Panc1 (cell line): ENCODE results near the gene AIRE. TPM values are rescaled to one million over a fixed set of nuclear protein-coding genes. Genes with fewer than 3 reads are reported as not detected.

Experiments
- ATAC-seq: fragments of 200-7000 bp; cut with Tn5 transposase; 2 replicates; pipeline ENCODE4 v1.9.1; 2020; ENCODE audit warnings: mild to moderate bottlenecking, moderate library complexity
- BruUV-seq: library from RNA; stranded (reverse); fragments of 400-500 nt; replicated peaks from 2 replicates; lab custom pipeline; 2021; lab: Mats Ljungman, UMichigan
- CTCF ChIA-PET: fragments of 300-600 bp; sonication (Branson Sonifier 250); formaldehyde crosslinking; loops from one replicate; lab custom pipeline; 2022; ENCODE audit warnings: antibody characterized with exemption; lab: Charles Lee
- POLR2A ChIA-PET: fragments of 300-600 bp; sonication (Branson Sonifier 250); formaldehyde crosslinking; loops from one replicate; lab custom pipeline; 2022; ENCODE audit warnings: antibody characterized with exemption; lab: Charles Lee
- DNase-seq: peaks from one replicate; pipeline ENCODE4 v3.0.0-alpha.2; 2010; ENCODE audit warnings: low read depth, low spot score
- H3K27ac ChIP-seq: 2 replicates; pipeline ENCODE4 v1.5.1; 2011; ENCODE audit warnings: mild to moderate bottlenecking, low read length, inconsistent platforms
- H3K27me3 ChIP-seq: fragments of 200-500 bp; sonication (Bioruptor generic); 2 replicates; pipeline ENCODE4 v1.6.0; 2014; ENCODE audit warnings: low read length, inconsistent platforms; ENCODE audit not compliant: control insufficient read depth, insufficient read depth
- H3K36me3 ChIP-seq: fragments of 200-500 bp; sonication (Bioruptor generic); 2 replicates; pipeline ENCODE4 v1.5.1; 2014; ENCODE audit warnings: inconsistent platforms, mild to moderate bottlenecking, low read length, moderate library complexity; ENCODE audit not compliant: control insufficient read depth, insufficient read depth
- H3K4me1 ChIP-seq: 2 replicates; pipeline ENCODE4 v1.5.1; 2011; ENCODE audit warnings: inconsistent platforms, mild to moderate bottlenecking, low read length, moderate library complexity; ENCODE audit not compliant: control insufficient read depth, insufficient read depth
- H3K4me3 ChIP-seq, 2 experiments: 2 replicates each; pipeline ENCODE4 v1.5.1; 2011 to 2012; ENCODE audit warnings: low read depth in 2 of 2, low read length in 2 of 2, mild to moderate bottlenecking in 2 of 2, inconsistent platforms in 1 of 2, moderate library complexity in 1 of 2
- H3K9me3 ChIP-seq: fragments of 200-500 bp; sonication (Bioruptor generic); 2 replicates; pipeline ENCODE4 v1.5.1; 2014; ENCODE audit warnings: low read depth, mild to moderate bottlenecking, inconsistent platforms, low read length, moderate library complexity; ENCODE audit not compliant: control insufficient read depth, insufficient read depth
- POLR2AphosphoS5 ChIP-seq: IDR thresholded peaks from 2 replicates; pipeline ENCODE4 v1.6.1; 2012; ENCODE audit warnings: mild to moderate bottlenecking, low read depth, low read length, moderate library complexity
- SIN3A ChIP-seq: IDR thresholded peaks from 2 replicates; pipeline ENCODE4 v1.6.1; 2012; ENCODE audit warnings: low read depth, mild to moderate bottlenecking, low read length, moderate library complexity, borderline replicate concordance; ENCODE audit not compliant: insufficient read depth
- TCF7L2 ChIP-seq: IDR thresholded peaks from 2 replicates; pipeline ENCODE4 v1.6.1; 2011; ENCODE audit warnings: mild to moderate bottlenecking, low read depth, low read length, inconsistent platforms
- in situ Hi-C: cut with HindIII; loops from 2 replicates; pipeline ENCODE4 v1.10.0; 2016; ENCODE audit warnings: low sequenced_read_pairs, low pct_unique_long_range_greater_than_20kb
- intact Hi-C: fragments of 100-400 bp; cut with micrococcal nuclease; formaldehyde crosslinking; loops from one replicate; pipeline ENCODE4 v1.10.0; 2022; ENCODE audit not compliant: unreplicated experiment
- total RNA-seq: library from RNA; stranded (reverse); gene quantifications from one replicate; pipeline ENCODE4 v1.2.1, GENCODE V29; 2021; ENCODE audit not compliant: unreplicated experiment
- TF ChIP-seq, protein P1 (sequence below), 2 experiments: IDR thresholded peaks; 2 replicates each; pipeline ENCODE4 v1.6.1; 2011 to 2012; ENCODE audit warnings: low read depth in 2 of 2, control low read depth in 1 of 2, low read length in 1 of 2, mild to moderate bottlenecking in 1 of 2, moderate library complexity in 1 of 2; ENCODE audit not compliant: insufficient read depth in 1 of 2
- TF ChIP-seq, protein P2 (sequence below): fragments of 450-650 bp; IDR thresholded peaks from 2 replicates; pipeline ENCODE4 v1.5.1; 2017; ENCODE audit warnings: mild to moderate bottlenecking

AIRE gene
- total RNA-seq, 1 experiment from 2014 or later: not detected

DNA sequence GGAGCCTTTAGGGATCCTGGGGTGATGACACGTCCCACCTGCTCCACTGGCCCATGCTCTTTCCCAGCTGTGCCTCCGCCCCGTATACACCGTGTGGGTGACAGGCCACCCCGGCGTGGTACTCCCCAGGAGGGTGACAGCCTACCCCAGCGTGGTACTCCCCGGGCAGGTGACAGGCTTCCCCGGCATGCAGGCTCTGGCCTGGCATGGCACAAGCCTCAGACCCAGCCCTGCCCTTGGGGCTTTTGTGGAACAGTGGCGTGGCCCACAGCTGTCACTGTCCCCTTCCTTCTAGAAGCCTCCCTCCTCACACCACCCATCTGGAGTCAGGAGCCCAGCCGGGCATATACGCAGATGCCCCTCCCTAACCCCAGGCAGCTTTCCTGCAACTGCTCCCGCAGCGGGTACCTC, 9.5 kb downstream of the AIRE start:
- Histone ChIP-seq H3K9me3 (no peaks in the 10 kb centered on the region), H3K27me3 (no peaks in the 10 kb centered on the region), H3K36me3 (no peaks in the 10 kb centered on the region), H3K4me1 (peaks cover 18% of the 10 kb centered on the region), H3K4me3 (no peak overlapping the region), H3K27ac (no peak overlapping the region)
- ATAC-seq: no peak
- BruUV-seq: no TSS peak
- ChIA-PET POLR2A (no interaction called here), CTCF (no interaction called here)
- in situ Hi-C loops (no loop called here), intact Hi-C loops (no loop called here)
- TF ChIP-seq SIN3A (no peak), TCF7L2 (no peak), POLR2AphosphoS5 (no peak)
- TF ChIP-seq, protein P1, sequence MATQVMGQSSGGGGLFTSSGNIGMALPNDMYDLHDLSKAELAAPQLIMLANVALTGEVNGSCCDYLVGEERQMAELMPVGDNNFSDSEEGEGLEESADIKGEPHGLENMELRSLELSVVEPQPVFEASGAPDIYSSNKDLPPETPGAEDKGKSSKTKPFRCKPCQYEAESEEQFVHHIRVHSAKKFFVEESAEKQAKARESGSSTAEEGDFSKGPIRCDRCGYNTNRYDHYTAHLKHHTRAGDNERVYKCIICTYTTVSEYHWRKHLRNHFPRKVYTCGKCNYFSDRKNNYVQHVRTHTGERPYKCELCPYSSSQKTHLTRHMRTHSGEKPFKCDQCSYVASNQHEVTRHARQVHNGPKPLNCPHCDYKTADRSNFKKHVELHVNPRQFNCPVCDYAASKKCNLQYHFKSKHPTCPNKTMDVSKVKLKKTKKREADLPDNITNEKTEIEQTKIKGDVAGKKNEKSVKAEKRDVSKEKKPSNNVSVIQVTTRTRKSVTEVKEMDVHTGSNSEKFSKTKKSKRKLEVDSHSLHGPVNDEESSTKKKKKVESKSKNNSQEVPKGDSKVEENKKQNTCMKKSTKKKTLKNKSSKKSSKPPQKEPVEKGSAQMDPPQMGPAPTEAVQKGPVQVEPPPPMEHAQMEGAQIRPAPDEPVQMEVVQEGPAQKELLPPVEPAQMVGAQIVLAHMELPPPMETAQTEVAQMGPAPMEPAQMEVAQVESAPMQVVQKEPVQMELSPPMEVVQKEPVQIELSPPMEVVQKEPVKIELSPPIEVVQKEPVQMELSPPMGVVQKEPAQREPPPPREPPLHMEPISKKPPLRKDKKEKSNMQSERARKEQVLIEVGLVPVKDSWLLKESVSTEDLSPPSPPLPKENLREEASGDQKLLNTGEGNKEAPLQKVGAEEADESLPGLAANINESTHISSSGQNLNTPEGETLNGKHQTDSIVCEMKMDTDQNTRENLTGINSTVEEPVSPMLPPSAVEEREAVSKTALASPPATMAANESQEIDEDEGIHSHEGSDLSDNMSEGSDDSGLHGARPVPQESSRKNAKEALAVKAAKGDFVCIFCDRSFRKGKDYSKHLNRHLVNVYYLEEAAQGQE (IDR thresholded peaks at IDR 0.05; ENCODE audit: insufficient read depth in 1 of 2, low read depth in 2 of 2, low read length in 1 of 2): no peak
- TF ChIP-seq, protein P2, sequence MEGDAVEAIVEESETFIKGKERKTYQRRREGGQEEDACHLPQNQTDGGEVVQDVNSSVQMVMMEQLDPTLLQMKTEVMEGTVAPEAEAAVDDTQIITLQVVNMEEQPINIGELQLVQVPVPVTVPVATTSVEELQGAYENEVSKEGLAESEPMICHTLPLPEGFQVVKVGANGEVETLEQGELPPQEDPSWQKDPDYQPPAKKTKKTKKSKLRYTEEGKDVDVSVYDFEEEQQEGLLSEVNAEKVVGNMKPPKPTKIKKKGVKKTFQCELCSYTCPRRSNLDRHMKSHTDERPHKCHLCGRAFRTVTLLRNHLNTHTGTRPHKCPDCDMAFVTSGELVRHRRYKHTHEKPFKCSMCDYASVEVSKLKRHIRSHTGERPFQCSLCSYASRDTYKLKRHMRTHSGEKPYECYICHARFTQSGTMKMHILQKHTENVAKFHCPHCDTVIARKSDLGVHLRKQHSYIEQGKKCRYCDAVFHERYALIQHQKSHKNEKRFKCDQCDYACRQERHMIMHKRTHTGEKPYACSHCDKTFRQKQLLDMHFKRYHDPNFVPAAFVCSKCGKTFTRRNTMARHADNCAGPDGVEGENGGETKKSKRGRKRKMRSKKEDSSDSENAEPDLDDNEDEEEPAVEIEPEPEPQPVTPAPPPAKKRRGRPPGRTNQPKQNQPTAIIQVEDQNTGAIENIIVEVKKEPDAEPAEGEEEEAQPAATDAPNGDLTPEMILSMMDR: no peak
- no peak for DNase-seq

DNA sequence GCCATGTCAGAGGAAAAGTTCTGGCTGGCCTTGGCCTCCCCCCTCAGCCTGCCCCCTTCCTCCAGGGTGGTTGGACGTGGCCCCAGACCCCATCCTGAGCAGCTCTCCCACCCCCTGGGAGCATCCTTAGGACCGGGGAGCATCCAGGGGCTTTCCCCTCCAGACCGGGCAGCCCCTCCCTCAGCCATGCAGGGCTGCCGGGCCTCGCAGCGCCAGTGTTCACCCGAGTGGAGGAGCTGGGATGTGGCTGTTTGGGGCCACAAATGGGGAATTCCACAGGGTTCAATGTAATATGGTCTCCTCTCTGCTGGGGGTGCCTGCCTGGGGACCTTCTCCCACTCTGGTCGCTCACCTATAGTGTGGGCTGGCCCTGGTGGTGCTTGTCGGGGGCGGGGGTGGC, 10.0 kb downstream of the AIRE start:
- H3K9me3 ChIP-seq: no peaks in the 10 kb centered on the region
- ATAC-seq (no peak), DNase-seq (no peak)
- peaks cover 18% of the 10 kb centered on the region for H3K4me1 ChIP-seq
- intact Hi-C loops: no loop called here
- no peak overlapping the region for H3K4me3 ChIP-seq
- ChIA-PET POLR2A (no interaction called here), CTCF (no interaction called here)
- BruUV-seq: no TSS peak
- no peaks in the 10 kb centered on the region; the same call in 1 of the 2 replicates for H3K36me3 ChIP-seq
- no peak overlapping the region for H3K27ac ChIP-seq
- TF ChIP-seq, protein P1 (IDR thresholded peaks at IDR 0.05; ENCODE audit: insufficient read depth in 1 of 2, low read depth in 2 of 2, low read length in 1 of 2): no peak
- TF ChIP-seq, protein P2: no peak
- no peak for TF ChIP-seq POLR2AphosphoS5
- no peak for TF ChIP-seq TCF7L2
- no peak for TF ChIP-seq SIN3A
- H3K27me3 ChIP-seq: no peaks in the 10 kb centered on the region
- in situ Hi-C loops: no loop called here
